HepG2 (cell line): Measurements from ENCODE around the gene CFAP61. TPM values are rescaled to one million over a fixed set of nuclear protein-coding genes. Genes with fewer than 3 reads are reported as not detected.

Source experiments
- ATAC-seq: fragments of 200-7000 bp; cut with Tn5 transposase; 3 replicates; pipeline ENCODE4 v1.9.1; 2020; ENCODE audit warnings: mild to moderate bottlenecking, moderate library complexity
- BruUV-seq: library from RNA; stranded (reverse); fragments of 400-500 nt; replicated peaks from 2 replicates; lab custom pipeline; 2021; lab: Mats Ljungman, UMichigan
- CTCF ChIA-PET: fragments of 300-600 bp; formaldehyde crosslinking; extraction: SDS; loops from one replicate; lab custom pipeline; 2021; ENCODE audit warnings: low total read pairs, inconsistent platforms, low intra/inter-chr PET ratio; lab: Yijun Ruan, JAX
- POLR2A ChIA-PET: fragments of 350-600 bp; sonication (Branson Sonifier 250); formaldehyde crosslinking; loops from one replicate; lab custom pipeline; 2020; ENCODE audit warnings: antibody characterized with exemption, inconsistent platforms; lab: Yijun Ruan, JAX
- DNase-seq: peaks from one replicate; pipeline ENCODE4 v3.0.0-alpha.2; 2015; ENCODE audit warnings: low spot score
- FAIRE-seq: peaks from 3 replicates; lab custom pipeline; 2011; peaks lifted over from hg19 to GRCh38; lab: Jason Lieb, UNC
- H2AFZ ChIP-seq: one replicate; pipeline ENCODE4 v1.6.1; 2011; ENCODE audit warnings: low read length, inconsistent platforms
- H3K27ac ChIP-seq: fragments of 300-600 bp; 3 replicates; pipeline ENCODE4 v1.8.0; 2011; ENCODE audit warnings: mixed run types, mild to moderate bottlenecking, mixed read lengths, low read length, inconsistent platforms; ENCODE audit not compliant: insufficient read depth; ENCODE audit errors: extremely low read length
- H3K27me3 ChIP-seq, 2 experiments: fragments of 200-600 bp in 1 of 2; 2 replicates in 1 of 2; 3 replicates in 1 of 2; pipeline versions ENCODE4 v1.6.0 to v1.8.0; 2011; ENCODE audit warnings: low read length in 2 of 2, mild to moderate bottlenecking in 2 of 2, moderate library complexity in 2 of 2, inconsistent platforms in 1 of 2; ENCODE audit not compliant: insufficient read depth in 2 of 2, control insufficient read depth in 1 of 2
- H3K36me3 ChIP-seq, 2 experiments: fragments of 200-600 bp in 1 of 2; replicated peaks in 1 of 2; 2 replicates in 1 of 2; 3 replicates in 1 of 2; pipeline versions ENCODE4 v1.5.1 to v1.8.0; 2011; ENCODE audit warnings: low read length in 2 of 2, inconsistent platforms in 1 of 2; ENCODE audit not compliant: insufficient read depth in 2 of 2, control insufficient read depth in 1 of 2
- H3K4me1 ChIP-seq: 2 replicates; pipeline ENCODE4 v1.5.1; 2012; ENCODE audit warnings: low read length, inconsistent platforms; ENCODE audit not compliant: insufficient read depth
- H3K4me2 ChIP-seq: 2 replicates; pipeline ENCODE4 v1.6.0; 2011; ENCODE audit warnings: low read depth, low read length, inconsistent platforms
- H3K4me3 ChIP-seq, 3 experiments: fragments of 200-600 bp in 1 of 3; sonication (generic), shearing (Covaris generic) in 1 of 3; replicated peaks in 1 of 3; 2 replicates each; pipeline ENCODE4 v1.5.1; 2011 to 2016; ENCODE audit warnings: low read length in 3 of 3, inconsistent platforms in 2 of 3, low read depth in 2 of 3, mild to moderate bottlenecking in 2 of 3, control low read depth in 1 of 3, mixed read lengths in 1 of 3; ENCODE audit not compliant: insufficient read depth in 1 of 3
- H3K79me2 ChIP-seq: one replicate; pipeline ENCODE4 v1.6.1; 2011; ENCODE audit warnings: low read length, inconsistent platforms; ENCODE audit not compliant: insufficient read depth
- H3K9ac ChIP-seq: 2 replicates; pipeline ENCODE4 v1.6.0; 2011; ENCODE audit warnings: mild to moderate bottlenecking, low read depth, low read length, inconsistent platforms; ENCODE audit not compliant: insufficient read depth
- H3K9me3 ChIP-seq: 2 replicates; pipeline ENCODE4 v1.5.1; 2012; ENCODE audit warnings: mild to moderate bottlenecking, low read length
- H4K20me1 ChIP-seq: 2 replicates; pipeline ENCODE4 v1.6.0; 2011; ENCODE audit warnings: inconsistent platforms, mild to moderate bottlenecking, low read length, moderate library complexity; ENCODE audit not compliant: insufficient read depth
- SIX1 ChIP-seq: sonication (generic); formaldehyde crosslinking; IDR thresholded peaks from 2 replicates; pipeline ENCODE4 v1.4.0; 2020; ENCODE audit warnings: missing genetic modification reagents, borderline replicate concordance
- TEAD3 ChIP-seq: optimal IDR thresholded peaks from 2 replicates; pipeline ENCODE3; 2016; ENCODE audit warnings: borderline replicate concordance
- ZNF841 ChIP-seq: sonication (generic); formaldehyde crosslinking; IDR thresholded peaks from 2 replicates; pipeline ENCODE4 v1.8.1; 2023; ENCODE audit warnings: missing genetic modification reagents, borderline replicate concordance
- WGBS: methylation state at CpG from one replicate; pipeline ENCODE4 v1.1.6; 2017; ENCODE audit warnings: low lambda C conversion rate; 5-methylcytosine and 5-hydroxymethylcytosine counted together
- in situ Hi-C: cut with HindIII; loops from 2 replicates; pipeline ENCODE4 v1.10.0; 2017; ENCODE audit warnings: low pct_unique_long_range_greater_than_20kb; ENCODE audit not compliant: extremely low pct_ligation_motif_present
- intact Hi-C: fragments of 100-400 bp; cut with micrococcal nuclease; formaldehyde crosslinking; loops from one replicate; pipeline ENCODE4 v1.10.0; 2022; ENCODE audit not compliant: unreplicated experiment
- polyA plus RNA-seq, 8 experiments: library from polyadenylated mRNA; depleted of rRNA in 3 of 8; stranded (reverse) in 7 of 8; unstranded in 1 of 8; fragments of >200 nt; fragmentation: Illumina TruSeq in 4 of 8; extraction: Trizol in 4 of 8; gene quantifications; 2 replicates each; pipeline versions ENCODE4 v1.2.1 to v1.2.3, GENCODE V29; 2011 to 2016; ENCODE audit warnings: low read depth in 4 of 8, missing spikeins in 1 of 8, mixed read lengths in 1 of 8; ENCODE audit not compliant: insufficient read depth in 1 of 8
- total RNA-seq, 5 experiments: library from RNA; depleted of rRNA; stranded (reverse); fragments of >200 nt; fragmentation: Illumina TruSeq; extraction: Trizol; gene quantifications; 2 replicates each; pipeline ENCODE4 v1.2.3, GENCODE V29; 2016; ENCODE audit warnings: low read depth in 1 of 5
- TF ChIP-seq, protein P1 (sequence below): sonication (generic); formaldehyde crosslinking; IDR thresholded peaks from 2 replicates; pipeline ENCODE4; 2020; ENCODE audit warnings: missing genetic modification reagents, mild to moderate bottlenecking, borderline replicate concordance

The CFAP61 gene
- total and polyA plus RNA-seq, 2 of the 13 experiments (the other 11 are each of a cell fraction or from before 2014, with no cell fraction given) = 0.27 TPM; not detected in 1

DNA sequence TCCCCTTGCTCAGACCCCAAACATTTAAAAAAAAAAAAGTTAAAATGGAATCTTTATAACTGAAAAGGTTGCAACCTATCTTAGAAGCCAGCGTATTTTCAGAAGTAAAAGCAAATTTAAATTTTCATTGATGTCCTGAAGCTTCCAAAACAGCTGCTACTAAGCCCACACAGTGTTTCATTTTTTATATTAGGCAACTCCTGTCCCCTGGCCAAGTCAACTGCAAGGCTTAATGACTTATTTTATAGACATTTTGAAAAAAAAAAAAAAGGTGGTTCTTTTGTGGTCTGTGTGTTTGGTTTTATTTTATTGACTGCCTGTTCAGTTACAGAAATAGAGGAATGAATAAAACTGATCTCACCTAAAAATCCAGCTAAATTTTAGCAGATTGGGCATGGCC lies 13.0 kb downstream of the CFAP61 start:
- H3K4me2 ChIP-seq = no peak overlapping the region
- no peak overlapping the region for H3K9ac ChIP-seq
- WGBS = 42% methylated on average over 1 of the region's 1 CpG
- in situ Hi-C loops = no loop called here
- no peak overlapping the region for H3K4me3 ChIP-seq
- no peak for ATAC-seq
- ChIA-PET POLR2A (no interaction called here), CTCF (no interaction called here)
- TF ChIP-seq SIX1 (CRISPR knock-in tag) (no peak), ZNF841 (CRISPR knock-in tag) (no peak), TEAD3 (CRISPR knock-in tag) (no peak)
- TF ChIP-seq, protein P1, sequence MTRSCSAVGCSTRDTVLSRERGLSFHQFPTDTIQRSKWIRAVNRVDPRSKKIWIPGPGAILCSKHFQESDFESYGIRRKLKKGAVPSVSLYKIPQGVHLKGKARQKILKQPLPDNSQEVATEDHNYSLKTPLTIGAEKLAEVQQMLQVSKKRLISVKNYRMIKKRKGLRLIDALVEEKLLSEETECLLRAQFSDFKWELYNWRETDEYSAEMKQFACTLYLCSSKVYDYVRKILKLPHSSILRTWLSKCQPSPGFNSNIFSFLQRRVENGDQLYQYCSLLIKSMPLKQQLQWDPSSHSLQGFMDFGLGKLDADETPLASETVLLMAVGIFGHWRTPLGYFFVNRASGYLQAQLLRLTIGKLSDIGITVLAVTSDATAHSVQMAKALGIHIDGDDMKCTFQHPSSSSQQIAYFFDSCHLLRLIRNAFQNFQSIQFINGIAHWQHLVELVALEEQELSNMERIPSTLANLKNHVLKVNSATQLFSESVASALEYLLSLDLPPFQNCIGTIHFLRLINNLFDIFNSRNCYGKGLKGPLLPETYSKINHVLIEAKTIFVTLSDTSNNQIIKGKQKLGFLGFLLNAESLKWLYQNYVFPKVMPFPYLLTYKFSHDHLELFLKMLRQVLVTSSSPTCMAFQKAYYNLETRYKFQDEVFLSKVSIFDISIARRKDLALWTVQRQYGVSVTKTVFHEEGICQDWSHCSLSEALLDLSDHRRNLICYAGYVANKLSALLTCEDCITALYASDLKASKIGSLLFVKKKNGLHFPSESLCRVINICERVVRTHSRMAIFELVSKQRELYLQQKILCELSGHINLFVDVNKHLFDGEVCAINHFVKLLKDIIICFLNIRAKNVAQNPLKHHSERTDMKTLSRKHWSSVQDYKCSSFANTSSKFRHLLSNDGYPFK (CRISPR knock-in tag) = no peak
- intact Hi-C loops = no loop called here
- no peaks in the 10 kb centered on the region for H3K36me3 ChIP-seq
- H3K9me3 ChIP-seq = no peaks in the 10 kb centered on the region
- no peaks in the 10 kb centered on the region for H3K79me2 ChIP-seq
- FAIRE-seq = no peak
- no peaks in the 10 kb centered on the region for H4K20me1 ChIP-seq
- 0 out of 5 replicates have a peak, but pooled peaks cover 0 to 18% of the 10 kb centered on the region in 2 experiments for H3K27me3 ChIP-seq
- no peaks in the 10 kb centered on the region for H3K4me1 ChIP-seq
- DNase-seq = no peak
- H2AFZ ChIP-seq = no peak overlapping the region
- no peak overlapping the region for H3K27ac ChIP-seq
- BruUV-seq = no TSS peak
